ENCODE measurements around the gene MST1. TPM values are rescaled to one million over a fixed set of nuclear protein-coding genes. Genes with fewer than 3 reads are reported as not detected.

Gene MST1
- total RNA-seq, 4 donors from 2014 or later = 0.89 to 7.3 (median 4.4) TPM

GRCh38 chr3:49732597-49732996 is 43.3 kb upstream of the MST1 start:
- TF ChIP-seq POLR2AphosphoS5 (IDR thresholded peaks at IDR 0.05) = no peak
- no peak for TF ChIP-seq CTCF (IDR thresholded peaks at IDR 0.05)
- no peak for TF ChIP-seq POLR2A (IDR thresholded peaks at IDR 0.05)
- no peak for ATAC-seq
- H3K4me1 ChIP-seq = no peaks in the 10 kb centered on the region
- 74 to 91% methylated on average over 6 to 9 of the region's 11 CpGs for WGBS, 2 donors (ENCODE audit: low coverage in 1 of 2)
- peaks cover 0 to 98% of the 10 kb centered on the region in 2 donors for H3K36me3 ChIP-seq
- no peaks in the 10 kb centered on the region for H3K9me3 ChIP-seq
- H3K27me3 ChIP-seq = no peaks in the 10 kb centered on the region
- H3K4me3 ChIP-seq = no peak overlapping the region
- no peak overlapping the region for H3K27ac ChIP-seq

GRCh38 chr3:49729966-49730609 is 40.8 kb upstream of the MST1 start:
- Histone ChIP-seq H3K36me3 (peaks cover 0 to 98% of the 10 kb centered on the region in 2 donors), H3K27me3 (no peaks in the 10 kb centered on the region), H3K9me3 (no peaks in the 10 kb centered on the region), H3K4me1 (peaks cover 0 to 2% (median 0%) of the 10 kb centered on the region in 3 donors), H3K27ac (no peak overlapping the region), H3K4me3 (no peak overlapping the region)
- WGBS, 2 donors (ENCODE audit: low coverage in 1 of 2) = 95 to 100% methylated on average over 2 to 4 of the region's 4 CpGs
- TF ChIP-seq POLR2A (IDR thresholded peaks at IDR 0.05) (no peak), POLR2AphosphoS5 (IDR thresholded peaks at IDR 0.05) (no peak), CTCF (IDR thresholded peaks at IDR 0.05) (no peak), EP300 (IDR thresholded peaks at IDR 0.05) (no peak)
- ATAC-seq = no peak

GRCh38 chr3:49727924-49728361 is 38.7 kb upstream of the MST1 start:
- Histone ChIP-seq H3K27me3 (no peaks in the 10 kb centered on the region), H3K9me3 (no peaks in the 10 kb centered on the region), H3K36me3 (peaks cover 0 to 80% of the 10 kb centered on the region in 2 donors), H3K4me3 (no peak overlapping the region), H3K27ac (no peak overlapping the region), H3K4me1 (peaks cover 0 to 19% (median 8%) of the 10 kb centered on the region in 3 donors)
- TF ChIP-seq POLR2AphosphoS5 (IDR thresholded peaks at IDR 0.05) = no peak
- no peak for TF ChIP-seq CTCF (IDR thresholded peaks at IDR 0.05)
- TF ChIP-seq POLR2A (IDR thresholded peaks at IDR 0.05) = no peak
- TF ChIP-seq EP300 (IDR thresholded peaks at IDR 0.05) = no peak
- 82% methylated on average over 3 of the region's 15 CpGs; no CpG with 5 or more reads in 1 of the 2 donors for WGBS, 2 donors (ENCODE audit: low coverage in 1 of 2)
- ATAC-seq = no peak

- peaks cover 0 to 25% (median 14%) of the 10 kb centered on the region in 3 donors for H3K4me1 ChIP-seq
- no peak overlapping the region for H3K27ac ChIP-seq
- no peaks in the 10 kb centered on the region for H3K27me3 ChIP-seq
- no peak for TF ChIP-seq CTCF (IDR thresholded peaks at IDR 0.05)
- TF ChIP-seq EP300 (IDR thresholded peaks at IDR 0.05) = no peak
- ATAC-seq = no peak
- no peak overlapping the region for H3K4me3 ChIP-seq
- peaks cover 0 to 76% of the 10 kb centered on the region in 2 donors for H3K36me3 ChIP-seq
- WGBS, 2 donors (ENCODE audit: low coverage in 1 of 2) = 75% methylated on average over 2 of the region's 19 CpGs; no CpG with 5 or more reads in 1 of the 2 donors
- no peaks in the 10 kb centered on the region for H3K9me3 ChIP-seq
These were observed 38.1 kb upstream of the MST1 start for GRCh38 chr3:49727154-49727923.
